DMS79 (cell line): ENCODE measurements around the gene DGKZ.

Experiments used
- DNase-seq: peaks from one replicate; lab custom pipeline; 2025; lab: John Stamatoyannopoulos, UW

The DGKZ gene

DNA sequence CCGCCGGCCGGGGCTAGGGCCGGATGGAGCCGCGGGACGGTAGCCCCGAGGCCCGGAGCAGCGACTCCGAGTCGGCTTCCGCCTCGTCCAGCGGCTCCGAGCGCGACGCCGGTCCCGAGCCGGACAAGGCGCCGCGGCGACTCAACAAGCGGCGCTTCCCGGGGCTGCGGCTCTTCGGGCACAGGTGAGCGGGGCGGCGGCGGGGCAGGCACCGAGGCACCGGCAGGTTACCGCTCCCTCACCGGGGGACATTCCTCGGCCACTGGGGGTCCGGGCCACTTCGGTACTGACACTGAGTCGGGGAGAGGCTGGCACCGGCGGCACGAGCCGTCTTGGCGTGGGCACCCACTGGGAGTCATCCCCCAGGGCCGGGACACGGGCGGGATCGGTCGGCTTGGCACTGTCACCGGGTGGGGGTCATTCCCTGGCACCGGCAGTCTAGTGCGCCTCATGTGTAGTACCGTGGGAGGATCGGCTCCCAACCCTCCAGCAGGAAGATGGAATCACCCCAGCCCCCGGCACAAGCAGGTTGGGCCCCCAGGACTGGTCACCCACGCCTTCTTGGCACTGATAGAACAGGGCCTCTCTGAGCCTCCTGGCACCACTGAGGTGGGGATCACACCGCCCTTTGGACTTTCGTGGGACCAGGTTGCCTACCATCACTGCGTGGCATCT, 511 bp downstream of the DGKZ start:
- no peak for DNase-seq

DNA sequence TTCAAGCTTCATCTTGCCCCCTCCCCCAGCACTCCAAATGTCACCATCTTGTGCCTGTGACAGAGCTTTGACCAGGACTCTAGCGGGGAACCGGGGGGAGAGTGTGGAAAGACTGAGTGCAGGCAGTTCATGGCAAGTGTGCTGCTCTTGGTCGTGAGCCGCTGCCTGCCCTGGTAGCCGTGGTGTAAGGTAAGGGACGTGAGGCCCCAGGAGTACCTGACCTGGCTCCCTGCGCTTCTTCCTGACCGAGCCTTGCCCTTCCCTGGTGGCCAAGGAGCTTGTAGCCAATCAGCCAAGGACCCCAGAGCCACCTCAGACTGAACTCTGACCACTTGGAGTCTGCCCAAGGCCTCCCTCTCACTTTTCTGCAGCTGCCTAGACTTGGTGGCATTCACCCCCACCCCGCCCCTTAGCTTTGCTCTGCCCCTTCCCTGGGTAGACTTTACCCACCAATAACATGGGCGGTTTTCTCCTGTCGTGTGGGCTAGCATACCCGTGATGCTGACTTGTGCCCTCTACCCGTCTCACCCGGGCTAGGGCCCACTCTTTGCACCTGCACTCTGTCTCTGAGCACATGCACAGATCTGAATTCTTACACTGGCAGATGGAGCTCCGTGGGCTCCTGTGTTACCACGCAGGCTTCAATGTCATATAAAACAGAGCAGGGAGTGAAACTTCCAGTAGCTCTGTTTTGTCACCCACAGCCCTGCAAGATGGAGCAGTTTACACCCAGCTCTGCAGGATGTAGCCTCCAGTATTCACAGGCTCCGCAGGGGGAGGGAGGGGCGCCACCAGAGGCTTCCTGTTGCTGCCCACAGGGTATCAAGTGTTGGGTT, 1.5 kb downstream of the DGKZ start:
- no peak for DNase-seq

DNA sequence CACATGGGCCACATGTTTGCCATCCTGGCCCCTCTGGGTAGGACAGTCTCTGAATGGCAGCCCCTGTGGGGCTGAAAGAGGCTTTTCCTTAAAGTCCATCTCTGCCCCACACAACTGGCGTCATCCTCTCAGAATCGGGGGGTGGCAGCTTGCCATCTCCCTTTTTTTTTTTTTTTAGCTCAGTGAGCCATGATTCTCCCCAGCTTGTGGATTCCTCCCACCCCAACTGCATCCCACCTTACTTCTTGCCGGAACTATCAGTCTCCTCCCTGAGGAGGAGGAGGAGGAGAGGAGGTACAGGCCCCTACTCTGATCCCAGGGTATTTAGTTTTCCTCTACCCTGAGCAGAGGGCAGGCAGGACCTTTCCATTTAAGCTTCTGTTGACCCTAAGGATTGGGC, 3.4 kb downstream of the DGKZ start:
- DNase-seq, result no peak

DNA sequence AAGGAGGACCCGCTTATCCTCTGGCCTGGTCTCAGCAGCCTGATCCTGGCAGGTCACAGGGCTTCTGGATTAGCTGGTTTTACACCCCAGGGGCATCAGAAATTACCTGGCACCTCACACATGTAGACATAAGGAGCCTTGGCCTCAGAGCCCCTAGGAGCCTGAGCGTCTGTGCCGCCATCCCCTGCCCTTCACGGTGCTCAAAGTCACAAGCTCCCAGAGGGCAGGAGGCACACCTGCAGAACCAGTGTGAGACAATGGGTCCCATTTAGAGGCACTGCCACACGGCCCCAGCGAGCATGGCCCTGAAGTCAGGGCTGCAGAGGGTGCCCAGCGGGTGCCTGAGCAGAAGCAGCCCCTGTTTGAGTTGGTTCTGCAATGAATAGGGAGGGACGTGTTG, 3.9 kb downstream of the DGKZ start:
- no peak for DNase-seq

DNA sequence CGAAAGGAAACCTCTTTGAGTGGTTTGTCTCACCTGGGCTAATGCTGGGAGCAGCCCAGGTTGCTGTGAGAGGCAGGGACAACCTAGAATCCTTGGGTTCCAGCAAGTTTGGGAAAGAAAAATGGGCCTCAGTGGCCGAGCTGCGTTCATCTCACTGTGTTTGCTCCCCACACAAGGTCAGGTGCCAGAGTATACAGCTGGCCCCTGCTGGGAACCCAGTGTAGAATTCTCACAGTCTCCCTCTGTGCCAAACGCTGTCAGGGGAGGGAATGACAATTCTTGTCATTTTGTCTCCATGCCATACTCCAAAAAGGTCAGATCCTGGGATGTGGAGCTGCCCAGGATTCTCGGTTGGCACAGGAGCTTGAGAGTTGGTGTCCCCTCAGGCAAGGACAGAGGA, 4.3 kb downstream of the DGKZ start:
- no peak for DNase-seq

DNA sequence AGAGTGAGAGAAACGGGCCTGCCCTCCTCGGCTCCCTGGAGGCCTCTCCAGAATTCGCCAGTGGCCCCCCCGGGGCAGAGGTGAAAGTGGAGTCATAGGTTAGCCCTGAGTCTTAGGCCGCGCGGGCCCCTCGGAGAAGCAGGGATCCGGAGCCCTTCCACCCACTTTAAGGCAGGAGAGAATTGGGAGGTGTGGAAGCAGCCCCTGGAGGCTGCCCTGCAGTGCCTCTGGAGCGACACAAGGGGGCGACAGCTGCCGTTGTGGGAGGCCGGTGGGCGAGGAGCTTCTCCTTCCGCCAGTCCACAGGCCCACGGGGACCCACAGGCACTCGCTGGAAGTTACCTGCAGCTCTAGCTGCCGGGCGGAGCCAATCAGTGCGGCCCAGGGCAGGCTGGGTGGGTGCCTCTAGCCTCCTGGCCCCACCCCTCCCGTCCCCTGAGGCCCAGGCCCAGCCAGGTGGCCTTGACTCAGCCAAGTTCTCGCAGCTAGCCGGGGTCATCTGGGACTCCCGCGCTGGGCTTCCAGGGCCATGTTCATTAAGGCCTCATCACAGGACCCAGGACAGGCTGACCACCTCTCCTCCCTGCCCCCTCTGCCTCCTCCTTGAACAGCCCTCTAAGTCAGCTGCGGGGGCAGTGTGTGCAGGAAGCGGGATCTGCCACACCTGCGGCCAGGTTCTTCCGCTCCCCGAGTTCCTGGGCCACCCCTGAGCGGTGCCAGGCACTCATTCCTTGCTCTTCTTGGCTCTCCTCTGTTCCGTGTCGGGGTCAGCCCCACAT, 5.0 kb downstream of the DGKZ start:
- no peak for DNase-seq

DNA sequence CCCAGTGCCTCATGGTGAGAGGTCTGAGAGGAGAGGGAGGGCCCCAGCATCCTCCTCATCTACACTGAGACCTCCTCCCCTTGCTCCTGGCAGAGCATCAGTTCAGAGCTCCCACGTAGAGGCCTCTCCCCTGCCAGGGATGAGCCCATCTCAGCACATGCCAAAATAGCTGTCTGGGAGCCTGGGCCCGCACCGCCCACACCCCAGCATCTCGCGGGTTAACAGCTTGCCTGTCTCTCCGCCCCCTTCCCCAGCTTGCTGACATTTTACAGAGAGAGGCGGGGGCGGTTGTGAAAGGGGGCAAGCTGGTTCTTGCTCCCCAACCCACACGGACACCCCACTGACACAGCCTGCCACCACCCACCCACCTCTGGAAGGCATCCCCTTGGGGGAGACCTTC, 6.4 kb downstream of the DGKZ start:
- DNase-seq, result no peak

DNA sequence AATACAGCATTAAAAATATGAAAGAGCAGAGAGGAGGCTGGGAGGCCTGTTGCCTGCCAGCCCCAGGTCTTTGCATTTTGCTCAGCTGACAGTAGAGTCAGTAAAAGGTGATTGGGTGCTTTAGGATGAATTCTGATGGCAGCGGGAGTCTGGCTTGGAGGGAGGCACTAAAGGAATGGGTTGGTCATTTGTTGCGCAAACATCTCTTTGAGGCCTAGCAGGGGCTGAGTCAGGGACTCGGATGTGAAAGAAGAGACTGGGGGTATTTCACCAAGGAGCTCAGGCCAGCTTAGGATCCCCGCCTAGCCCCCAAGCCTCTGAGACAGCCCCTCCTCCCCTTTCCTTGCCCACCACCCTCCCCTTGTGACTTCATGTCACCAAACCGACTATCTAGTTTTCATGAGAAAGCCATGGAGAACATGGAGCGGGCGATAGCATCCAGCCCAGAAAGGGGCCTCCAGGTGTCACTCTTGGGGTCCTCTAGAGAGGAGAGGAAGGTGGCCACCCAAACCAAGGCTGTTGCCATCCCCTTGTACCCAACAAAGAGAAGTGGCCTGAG, 9.7 kb downstream of the DGKZ start:
- DNase-seq, result no peak

DNA sequence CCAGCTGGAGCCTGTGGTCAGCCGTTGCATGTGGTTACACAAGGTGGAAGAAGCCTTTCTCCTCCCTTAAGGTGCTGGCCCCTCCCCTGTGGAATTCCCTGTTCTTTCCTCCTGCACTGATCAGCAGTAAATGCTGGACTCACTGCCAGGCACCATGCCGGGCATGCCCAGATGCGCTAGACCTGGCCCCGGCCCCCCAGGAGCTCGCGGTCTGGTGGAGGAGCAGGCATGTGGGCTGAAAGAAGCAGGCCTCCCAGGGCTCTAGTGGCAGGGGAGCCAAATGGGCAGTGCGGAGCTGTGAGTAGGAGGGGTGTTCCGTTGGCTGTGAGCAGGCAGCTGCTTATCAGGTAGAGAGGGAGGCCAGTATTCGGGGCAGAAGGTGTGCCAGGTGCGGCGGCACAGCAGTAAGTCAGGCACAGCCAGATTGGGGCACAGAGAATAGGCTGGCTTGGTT, 10.2 kb downstream of the DGKZ start:
- DNase-seq, result peak; percentile 27

DNA sequence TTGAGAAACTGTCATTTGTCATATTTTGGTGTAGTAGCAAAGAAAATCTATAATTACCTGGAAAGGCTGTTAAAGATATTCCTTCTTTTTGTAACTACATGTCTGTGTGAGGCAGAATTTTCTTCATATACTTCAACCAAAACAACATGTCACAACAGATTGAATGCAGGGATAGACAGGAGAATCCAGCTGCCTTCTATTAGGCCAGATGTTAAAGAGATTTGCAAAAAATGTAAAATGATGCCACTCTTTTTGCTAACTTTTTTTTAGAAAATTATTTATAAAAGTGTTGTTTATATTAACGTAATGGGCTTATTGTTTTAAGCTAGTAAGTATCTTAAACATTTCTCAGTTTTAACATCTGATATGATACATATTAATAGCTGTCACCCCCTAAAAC, 12.7 kb downstream of the DGKZ start:
- no peak for DNase-seq

DNA sequence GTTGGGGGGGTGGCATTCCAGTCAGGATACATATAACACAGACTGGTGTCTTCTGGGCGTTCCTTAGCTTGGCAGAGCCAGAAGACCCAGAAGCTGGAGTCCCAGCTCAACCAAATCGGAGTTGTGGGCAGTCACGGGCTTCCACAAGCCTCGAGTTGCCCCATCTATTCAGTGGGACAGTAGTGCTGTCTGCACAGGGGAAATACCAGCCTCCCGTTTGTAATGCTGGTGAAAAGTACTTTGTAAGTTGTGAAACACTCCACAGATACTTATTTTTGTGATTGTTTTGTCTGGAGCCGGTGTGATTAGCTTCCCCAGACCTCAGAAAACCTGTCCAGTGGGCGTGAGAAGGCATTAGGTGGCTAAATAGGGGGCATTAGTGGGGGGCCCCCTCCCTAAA, 13.6 kb downstream of the DGKZ start:
- DNase-seq, result no peak

DNA sequence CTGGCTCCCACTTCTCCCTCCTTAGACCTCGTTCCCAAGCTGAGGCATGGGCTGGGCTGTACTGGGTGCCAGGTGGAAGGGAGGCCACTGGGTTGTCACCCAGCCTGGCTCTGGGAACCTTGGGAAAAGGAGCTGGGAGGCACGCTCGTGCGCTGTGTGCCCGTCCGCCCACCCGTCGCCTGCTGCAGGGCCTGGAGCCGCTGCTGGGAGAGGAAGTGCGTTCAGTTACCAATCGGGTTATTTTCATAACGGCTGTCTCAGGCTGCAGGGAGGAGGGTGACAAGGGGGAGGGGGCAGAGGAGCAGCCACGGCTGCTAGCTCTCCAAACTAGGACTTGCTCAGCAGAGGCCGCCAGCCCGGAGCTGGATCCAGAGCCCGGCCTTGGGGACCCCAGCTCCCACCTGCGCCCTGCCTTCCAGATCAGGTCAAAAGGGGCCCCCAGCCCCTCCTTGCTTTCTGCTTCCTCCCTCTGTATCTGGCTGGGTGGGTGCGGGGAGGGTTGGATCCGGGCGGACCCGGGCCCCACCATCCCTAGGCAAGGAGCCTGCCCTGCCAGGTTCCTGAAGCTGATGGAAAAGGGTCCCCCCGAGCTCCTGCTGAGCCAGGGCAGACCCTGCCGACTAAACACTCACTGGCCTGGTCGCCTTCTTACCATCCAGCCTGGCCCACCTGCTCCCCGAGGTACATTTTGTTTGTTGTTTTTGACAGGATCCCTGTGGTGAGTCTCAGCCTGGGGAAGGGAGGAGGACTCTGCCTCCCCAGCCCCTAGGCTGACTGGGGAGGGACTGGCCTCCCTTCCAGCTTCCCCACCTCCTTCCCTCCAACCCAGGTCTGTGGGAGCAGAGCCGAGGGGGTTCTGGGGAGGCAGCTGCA, 14.3 kb downstream of the DGKZ start:
- DNase-seq, result no peak

DNA sequence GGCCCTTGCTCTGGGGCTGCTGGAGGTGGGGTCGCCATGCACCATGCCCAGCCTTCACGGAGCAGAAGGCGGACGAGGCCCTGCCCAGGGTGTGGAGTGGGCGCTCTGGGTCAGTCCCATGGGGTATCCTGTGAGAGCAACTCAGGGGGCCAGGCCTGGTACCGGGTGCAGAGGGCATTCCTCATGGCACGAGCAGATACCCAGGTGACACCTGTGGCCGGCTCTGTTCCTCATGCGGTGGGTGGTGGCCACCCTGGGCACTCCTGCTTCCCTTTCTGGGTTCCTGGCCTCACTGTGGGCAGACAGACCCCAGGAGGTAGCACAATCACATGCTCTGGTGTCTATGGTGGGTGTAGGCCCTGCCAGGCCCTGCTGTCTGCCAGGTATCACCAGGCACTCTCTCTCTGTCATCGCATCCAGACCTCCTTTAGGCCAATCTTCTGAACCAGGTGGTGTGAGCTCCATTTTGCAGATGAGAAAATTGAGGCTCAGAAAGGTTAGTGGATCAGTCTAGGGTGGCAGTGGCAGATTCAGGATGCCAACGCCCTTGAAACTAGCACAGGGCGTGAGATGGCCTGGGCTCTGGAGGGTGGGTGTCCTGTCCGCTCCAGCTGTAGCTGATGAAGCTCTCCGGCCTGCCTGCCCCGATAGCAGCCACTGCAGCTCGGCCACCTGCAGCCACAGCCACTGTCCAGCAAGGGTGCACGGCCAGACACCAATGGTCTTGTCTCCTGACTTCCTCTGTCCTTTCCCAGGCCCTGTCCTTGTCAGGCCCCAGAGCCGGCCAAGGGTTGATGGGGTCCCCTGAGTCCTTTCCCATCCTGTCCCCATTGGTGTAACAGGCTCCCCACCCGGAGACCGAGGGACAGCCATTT, 15.1 kb downstream of the DGKZ start:
- DNase-seq, result no peak

DNA sequence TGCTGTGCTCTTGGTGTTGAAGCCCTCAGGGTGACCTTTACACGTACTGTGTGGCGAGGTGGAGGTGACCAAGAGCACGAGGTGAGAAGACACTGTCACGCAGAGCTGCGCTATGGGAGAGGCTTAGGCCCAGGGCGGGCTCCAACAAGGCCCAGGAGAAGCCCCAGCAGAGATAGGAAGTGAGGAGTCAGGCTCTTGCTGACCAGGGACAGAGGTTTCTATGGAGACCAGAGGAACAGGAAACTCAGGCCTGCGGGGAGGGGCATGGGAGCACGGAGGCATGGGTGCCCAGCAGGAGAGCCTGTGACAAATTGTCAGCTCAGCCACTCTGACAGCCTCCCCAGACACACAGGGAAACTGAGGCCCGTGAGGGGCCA, 15.8 kb downstream of the DGKZ start:
- DNase-seq, result no peak

DNA sequence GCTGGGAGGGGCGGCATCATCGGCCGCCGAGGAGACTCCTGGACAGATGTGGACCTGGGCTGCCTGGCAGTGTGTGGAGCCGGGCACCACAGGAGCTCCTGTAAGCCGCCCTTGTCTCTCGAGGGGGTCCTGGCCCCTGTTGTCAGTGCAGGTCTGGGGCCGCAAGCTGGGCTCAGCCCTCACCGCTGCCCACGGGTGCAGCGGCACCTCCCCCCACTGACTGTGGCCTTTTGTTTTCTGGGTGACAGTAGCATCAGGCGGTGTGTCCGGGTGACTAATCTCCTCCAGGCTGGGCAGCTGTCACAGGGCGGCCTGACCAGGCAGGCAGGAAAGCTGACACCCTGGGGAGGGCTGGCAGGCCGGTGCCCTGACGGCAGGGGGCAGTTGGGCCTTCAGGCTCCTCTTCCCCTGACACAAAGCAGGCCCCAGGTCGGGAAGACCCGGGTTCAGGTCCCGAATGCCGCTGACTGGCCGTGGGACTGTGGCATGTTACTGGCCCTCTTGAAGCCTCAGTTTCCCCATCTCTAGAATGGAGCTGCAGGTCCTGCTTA, 16.3 kb downstream of the DGKZ start:
- no peak for DNase-seq

DNA sequence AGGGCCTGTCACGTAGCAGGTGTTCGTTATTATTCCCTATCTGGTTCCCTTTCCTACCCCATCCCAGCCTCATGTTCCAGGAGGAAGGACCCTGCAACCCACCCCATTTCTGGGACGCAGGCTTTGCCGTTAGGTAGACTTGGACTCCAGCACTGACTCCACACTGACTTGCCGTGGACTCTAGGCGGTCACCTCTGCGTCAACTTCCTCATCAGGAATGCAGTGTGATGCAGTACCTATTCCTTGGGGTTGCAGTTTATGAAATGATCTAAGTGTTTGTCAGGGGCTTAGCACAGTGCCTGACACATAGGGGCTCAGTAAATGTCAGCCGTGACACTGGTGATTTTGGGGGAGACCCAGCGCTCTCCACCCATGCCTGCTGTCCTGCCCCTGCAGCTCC, 16.8 kb downstream of the DGKZ start:
- DNase-seq, result no peak

DNA sequence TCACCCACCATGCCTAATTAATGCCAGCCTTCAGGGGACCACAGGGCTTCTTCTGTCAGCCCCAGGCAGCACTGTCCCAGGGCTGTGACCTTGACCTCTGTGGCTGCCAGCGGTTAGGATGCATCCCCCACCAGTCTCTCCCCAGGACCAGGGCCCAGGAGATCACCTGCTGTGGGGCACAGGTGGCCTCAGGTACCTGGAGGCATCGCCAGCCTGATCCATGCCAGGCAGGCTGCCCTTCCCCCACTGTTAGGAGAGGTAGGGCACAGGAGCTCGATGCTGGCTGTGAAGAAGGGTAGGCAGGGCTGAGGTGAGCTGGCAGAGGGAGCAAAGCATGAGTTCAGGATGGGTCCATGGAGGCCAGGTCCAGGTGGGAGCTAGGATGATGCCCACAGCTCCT, 17.5 kb downstream of the DGKZ start:
- DNase-seq, result no peak

DNA sequence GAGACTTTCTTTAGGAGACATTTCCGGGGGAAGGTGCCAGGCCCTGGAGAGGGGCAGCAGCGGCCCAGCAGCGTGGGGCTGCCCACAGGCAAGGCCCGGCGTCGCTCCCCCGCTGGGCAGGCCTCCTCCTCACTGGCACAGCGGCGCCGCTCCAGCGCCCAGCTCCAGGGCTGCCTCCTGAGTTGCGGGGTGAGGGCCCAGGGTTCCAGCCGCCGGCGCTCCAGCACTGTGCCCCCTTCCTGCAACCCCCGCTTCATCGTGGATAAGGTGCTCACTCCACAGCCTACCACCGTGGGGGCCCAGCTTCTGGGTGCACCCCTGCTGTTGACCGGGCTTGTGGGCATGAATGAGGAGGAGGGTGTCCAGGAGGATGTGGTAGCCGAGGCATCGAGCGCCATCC, 19.0 kb downstream of the DGKZ start:
- no peak for DNase-seq

DNA sequence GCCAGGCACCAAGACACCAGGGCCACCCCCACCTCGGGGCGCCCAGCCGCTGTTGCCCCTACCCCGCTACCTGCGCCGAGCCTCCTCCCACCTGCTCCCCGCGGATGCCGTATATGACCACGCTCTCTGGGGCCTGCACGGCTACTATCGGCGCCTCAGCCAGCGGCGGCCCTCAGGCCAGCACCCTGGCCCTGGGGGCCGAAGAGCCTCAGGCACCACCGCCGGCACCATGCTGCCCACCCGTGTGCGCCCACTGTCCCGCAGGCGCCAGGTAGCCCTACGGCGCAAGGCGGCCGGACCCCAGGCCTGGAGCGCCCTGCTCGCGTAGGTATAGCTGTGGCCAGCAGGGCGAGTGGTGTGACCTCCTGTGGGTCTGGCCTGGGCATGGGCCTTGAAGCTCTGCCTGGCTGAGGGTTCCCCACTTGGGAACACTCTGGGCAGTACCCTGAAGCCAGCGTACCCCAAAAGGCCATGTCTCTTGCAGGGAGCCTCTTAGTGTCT, 19.4 kb downstream of the DGKZ start:
- DNase-seq, result no peak

DNA sequence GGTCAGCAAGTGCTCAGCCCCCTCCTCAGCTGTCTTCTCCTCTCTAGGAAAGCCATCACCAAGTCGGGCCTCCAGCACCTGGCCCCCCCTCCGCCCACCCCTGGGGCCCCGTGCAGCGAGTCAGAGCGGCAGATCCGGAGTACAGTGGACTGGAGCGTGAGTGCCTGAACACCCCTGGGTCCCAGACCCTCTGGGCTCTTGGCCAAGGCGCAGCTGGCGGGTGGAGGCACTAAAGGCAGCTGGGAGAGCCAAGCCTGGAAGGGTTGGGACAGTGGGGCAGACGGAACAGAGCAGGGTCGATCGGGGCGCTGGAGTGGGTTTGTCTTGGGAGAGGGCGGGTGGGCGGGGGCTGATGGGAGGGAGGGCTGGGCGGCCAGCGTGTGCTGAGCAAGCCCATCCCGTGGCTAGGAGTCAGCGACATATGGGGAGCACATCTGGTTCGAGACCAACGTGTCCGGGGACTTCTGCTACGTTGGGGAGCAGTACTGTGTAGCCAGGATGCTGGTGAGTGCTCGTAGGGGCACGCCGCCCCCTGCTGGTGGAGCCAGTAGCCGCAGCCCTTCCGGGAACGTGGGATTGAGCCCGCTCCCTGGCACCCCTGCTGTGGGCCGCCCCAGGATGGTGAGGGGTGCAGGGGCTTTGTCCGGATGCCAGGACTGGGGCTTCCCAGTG, 20.1 kb downstream of the DGKZ start:
- no peak for DNase-seq
